Gastroesophageal sphincter (tissue), 3 donors: ENCODE results near the gene EHD1.

Experiments used
- EP300 ChIP-seq: sonication (generic); formaldehyde crosslinking; IDR thresholded peaks from one replicate; pipeline ENCODE4 v1.6.1; 2017; ENCODE audit warnings: antibody characterized with exemption, mild to moderate bottlenecking
- POLR2A ChIP-seq, 2 donors: fragments of 450-650 bp; IDR thresholded peaks; one replicate each; pipeline ENCODE4 v1.6.1; 2017; ENCODE audit warnings: antibody characterized with exemption in 2 of 2, mild to moderate bottlenecking in 2 of 2, moderate library complexity in 1 of 2
- POLR2AphosphoS5 ChIP-seq: sonication (generic); formaldehyde crosslinking; IDR thresholded peaks from one replicate; pipeline ENCODE4 v1.6.1; 2017; ENCODE audit warnings: antibody characterized with exemption
- TF ChIP-seq, protein P1 (sequence below), 4 experiments: fragments of 200-600 bp in 2 of 4; fragments of 450-650 bp in 2 of 4; sonication (generic) in 1 of 4; IDR thresholded peaks; one replicate each; pipeline ENCODE4 v1.5.1; 2017 to 2019; ENCODE audit warnings: antibody characterized with exemption in 4 of 4, mild to moderate bottlenecking in 2 of 4, moderate library complexity in 2 of 4

DNA sequence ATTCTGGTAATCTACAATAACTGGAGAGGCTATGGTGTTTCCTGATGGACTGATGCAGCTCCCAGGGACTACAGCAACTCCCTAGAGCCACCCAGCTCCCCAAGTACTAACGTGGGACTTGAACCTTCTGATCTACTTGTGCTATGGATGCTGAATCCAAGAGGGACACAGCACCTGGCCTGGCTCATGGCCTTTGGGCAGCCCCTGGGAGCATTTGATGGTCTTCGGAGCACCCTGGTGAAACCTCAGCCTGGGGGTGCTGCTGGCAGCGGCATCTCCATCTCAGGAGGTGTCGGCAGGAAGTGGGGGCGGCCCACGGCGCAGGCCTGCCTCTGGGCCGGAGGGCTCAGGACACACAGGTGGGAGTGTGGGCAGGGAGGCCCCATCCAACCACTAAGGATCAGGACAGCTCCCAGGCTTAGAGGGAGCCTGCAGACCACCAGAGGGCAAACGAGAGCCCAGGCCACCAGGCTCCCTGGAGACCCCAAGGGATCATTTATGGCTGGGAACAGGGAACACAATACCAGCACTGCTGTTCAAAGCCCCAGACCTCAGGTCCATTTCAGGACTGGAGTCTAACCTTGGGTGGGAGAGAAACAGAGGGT lies 8.7 kb downstream of the EHD1 start:
- TF ChIP-seq, protein P1, sequence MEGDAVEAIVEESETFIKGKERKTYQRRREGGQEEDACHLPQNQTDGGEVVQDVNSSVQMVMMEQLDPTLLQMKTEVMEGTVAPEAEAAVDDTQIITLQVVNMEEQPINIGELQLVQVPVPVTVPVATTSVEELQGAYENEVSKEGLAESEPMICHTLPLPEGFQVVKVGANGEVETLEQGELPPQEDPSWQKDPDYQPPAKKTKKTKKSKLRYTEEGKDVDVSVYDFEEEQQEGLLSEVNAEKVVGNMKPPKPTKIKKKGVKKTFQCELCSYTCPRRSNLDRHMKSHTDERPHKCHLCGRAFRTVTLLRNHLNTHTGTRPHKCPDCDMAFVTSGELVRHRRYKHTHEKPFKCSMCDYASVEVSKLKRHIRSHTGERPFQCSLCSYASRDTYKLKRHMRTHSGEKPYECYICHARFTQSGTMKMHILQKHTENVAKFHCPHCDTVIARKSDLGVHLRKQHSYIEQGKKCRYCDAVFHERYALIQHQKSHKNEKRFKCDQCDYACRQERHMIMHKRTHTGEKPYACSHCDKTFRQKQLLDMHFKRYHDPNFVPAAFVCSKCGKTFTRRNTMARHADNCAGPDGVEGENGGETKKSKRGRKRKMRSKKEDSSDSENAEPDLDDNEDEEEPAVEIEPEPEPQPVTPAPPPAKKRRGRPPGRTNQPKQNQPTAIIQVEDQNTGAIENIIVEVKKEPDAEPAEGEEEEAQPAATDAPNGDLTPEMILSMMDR (IDR thresholded peaks at IDR 0.05) = peak in 3 of 4 experiments; percentile 5 to 43 (median 37)
- TF ChIP-seq POLR2A (IDR thresholded peaks at IDR 0.05) (no peak), POLR2AphosphoS5 (no peak), EP300 (no peak)
